Measurements from ENCODE around the gene RRAD. TPM values are rescaled to one million over a fixed set of nuclear protein-coding genes. Genes with fewer than 3 reads are reported as not detected.
"Not testable (repeated sequence)": the region's sequence is repeated elsewhere in the genome, so short reads cannot be mapped to it uniquely, and the experiment has no call there.

Gene RRAD
- total and polyA plus RNA-seq, 4 experiments from 2014 or later: 0.29 to 0.58 TPM; not detected in 2

DNA sequence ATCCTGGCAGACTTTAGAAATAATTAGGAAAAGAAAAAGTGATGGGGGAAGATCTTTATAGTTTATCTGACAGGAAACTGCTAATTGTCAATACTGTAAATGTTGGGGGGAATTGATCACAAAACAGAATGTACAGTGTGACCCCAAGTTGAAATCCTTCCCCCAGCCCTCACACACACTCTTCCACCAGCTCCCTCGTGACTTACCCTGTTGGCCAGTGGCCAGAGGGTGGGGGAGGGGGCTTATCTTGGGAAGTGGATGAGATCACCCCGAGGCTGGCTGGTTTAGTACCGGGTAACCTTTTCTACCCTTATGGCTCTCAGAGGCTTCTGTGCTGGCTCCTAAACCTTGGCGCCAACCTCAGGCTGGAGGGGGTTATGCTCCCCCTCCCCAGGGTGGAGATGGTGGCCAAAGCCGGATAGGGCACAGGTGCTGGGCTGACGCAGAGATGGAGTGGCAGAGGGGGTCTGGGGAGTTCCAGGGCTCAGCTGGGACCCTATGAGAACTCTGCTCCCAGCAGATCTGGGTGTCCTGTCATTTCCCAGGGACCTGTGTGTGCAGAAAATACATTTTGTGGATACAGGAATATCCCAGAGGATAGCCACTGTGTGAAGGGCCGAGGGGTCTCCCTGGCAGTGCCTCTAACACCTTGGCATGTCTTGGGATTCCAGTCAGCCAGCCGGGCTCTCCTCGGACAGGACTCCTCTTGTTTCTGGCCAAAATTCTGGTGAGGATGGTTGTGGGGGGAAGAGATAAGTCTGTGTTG is 25.2 kb downstream of the RRAD start:
- Histone ChIP-seq H3K9me3 (ENCODE audit: control insufficient read depth in 1 of 2, low read length in 2 of 2) (no peaks in the 10 kb centered on the region), H3K27me3 (ENCODE audit: insufficient read depth, low read length) (no peaks in the 10 kb centered on the region), H3K27ac (ENCODE audit: low read depth, low read length) (no peak overlapping the region), H3K4me3 (ENCODE audit: low read length in 2 of 2) (no peak overlapping the region), H3K36me3 (ENCODE audit: insufficient read depth, low read length) (no peaks in the 10 kb centered on the region), H3K4me1 (ENCODE audit: insufficient read depth, low read length) (no peaks in the 10 kb centered on the region)
- no peak for DNase-seq
- Mint-ChIP-seq H3K9me3 (no peaks in the 10 kb centered on the region), H3K4me1 (peaks cover 0 to 4% (median 2%) of the 10 kb centered on the region in 4 donors), H3K27ac (peak overlapping the region in 1 of 7 donors; percentile 23), H3K36me3 (no peaks in the 10 kb centered on the region), H3K4me3 (no peak overlapping the region), H3K27me3 (no peaks in the 10 kb centered on the region)
- ChIA-PET CTCF (ENCODE audit: partially characterized antibody) (no interaction called here), POLR2A (ENCODE audit: partially characterized antibody) (no interaction called here)
- intact Hi-C loops (cut with micrococcal nuclease): no loop called here

DNA sequence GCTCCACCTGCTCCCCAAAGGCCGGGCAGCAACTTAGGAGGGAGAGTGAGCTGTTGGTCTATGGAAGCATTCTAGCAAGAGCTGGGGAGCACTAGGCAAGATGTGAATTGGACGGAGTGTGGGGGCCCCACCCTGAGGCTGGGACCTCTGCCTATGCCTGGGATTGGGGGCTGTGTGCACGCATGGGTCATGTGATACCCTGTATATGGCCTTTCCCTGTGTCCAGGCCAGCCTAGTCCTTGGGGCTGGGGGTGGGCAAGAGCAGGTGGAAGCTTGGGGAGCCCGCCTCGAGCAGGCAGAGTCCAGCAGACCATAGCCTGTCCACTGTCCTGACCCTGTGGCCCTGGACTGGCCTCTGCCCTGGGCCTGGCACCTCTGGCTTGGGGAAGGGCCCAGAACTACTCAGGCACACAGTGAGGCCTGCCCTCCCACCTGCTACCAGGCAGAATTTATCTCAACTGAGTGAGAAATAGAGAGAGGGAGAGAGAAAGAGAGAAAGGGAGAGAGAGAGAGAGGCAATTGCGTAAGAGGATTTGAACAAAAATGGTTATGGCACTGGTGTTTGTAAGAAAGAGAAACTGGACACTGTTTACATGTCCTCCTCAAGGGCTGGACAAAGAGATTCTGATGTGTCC is 25.9 kb downstream of the RRAD start:
- POLR2A ChIA-PET (ENCODE audit: partially characterized antibody): no interaction called here
- intact Hi-C loops (cut with micrococcal nuclease): no loop called here
- H3K27ac Mint-ChIP-seq: peak overlapping the region in 1 of 7 donors; percentile 23
- peaks cover 0 to 5% (median 4%) of the 10 kb centered on the region in 4 donors for H3K4me1 Mint-ChIP-seq
- Histone ChIP-seq H3K9me3 (ENCODE audit: control insufficient read depth in 1 of 2, low read length in 2 of 2) (no peaks in the 10 kb centered on the region), H3K36me3 (ENCODE audit: insufficient read depth, low read length) (no peaks in the 10 kb centered on the region), H3K27ac (ENCODE audit: low read depth, low read length) (no peak overlapping the region), H3K27me3 (ENCODE audit: insufficient read depth, low read length) (no peaks in the 10 kb centered on the region), H3K4me3 (ENCODE audit: low read length in 2 of 2) (no peak overlapping the region), H3K4me1 (ENCODE audit: insufficient read depth, low read length) (no peaks in the 10 kb centered on the region)
- CTCF ChIA-PET (ENCODE audit: partially characterized antibody): no interaction called here
- no peaks in the 10 kb centered on the region for H3K36me3 Mint-ChIP-seq
- DNase-seq: no peak
- H3K4me3 Mint-ChIP-seq: no peak overlapping the region
- no peaks in the 10 kb centered on the region for H3K9me3 Mint-ChIP-seq
- H3K27me3 Mint-ChIP-seq: no peaks in the 10 kb centered on the region

DNA sequence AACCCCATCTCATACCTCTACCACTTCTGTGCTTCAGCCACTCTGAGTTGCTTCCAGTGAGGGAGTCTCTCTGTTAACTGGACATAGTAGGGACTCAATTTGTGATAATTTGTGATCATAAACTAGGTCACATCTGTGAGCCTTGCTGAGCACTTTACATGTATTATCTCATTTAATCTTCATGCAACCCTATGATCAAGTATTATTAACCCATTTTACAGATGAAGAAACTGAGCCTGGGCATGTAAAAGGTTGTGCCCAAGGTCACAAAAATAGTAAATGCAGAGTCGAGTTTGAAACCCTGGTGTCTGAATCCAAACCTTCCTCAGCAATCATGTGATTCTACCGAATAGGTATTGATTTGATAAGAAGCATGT is 26.4 kb downstream of the RRAD start:
- Histone ChIP-seq H3K27ac (ENCODE audit: low read depth, low read length) (no peak overlapping the region), H3K4me3 (ENCODE audit: low read length in 2 of 2) (no peak overlapping the region), H3K9me3 (ENCODE audit: control insufficient read depth in 1 of 2, low read length in 2 of 2) (no peaks in the 10 kb centered on the region), H3K27me3 (ENCODE audit: insufficient read depth, low read length) (no peaks in the 10 kb centered on the region), H3K4me1 (ENCODE audit: insufficient read depth, low read length) (no peaks in the 10 kb centered on the region), H3K36me3 (ENCODE audit: insufficient read depth, low read length) (no peaks in the 10 kb centered on the region)
- DNase-seq: no peak
- intact Hi-C loops (cut with micrococcal nuclease): no loop called here
- Mint-ChIP-seq H3K9me3 (no peaks in the 10 kb centered on the region), H3K36me3 (no peaks in the 10 kb centered on the region), H3K27ac (no peak overlapping the region), H3K4me1 (peaks cover 0 to 5% (median 4%) of the 10 kb centered on the region in 4 donors), H3K27me3 (no peaks in the 10 kb centered on the region), H3K4me3 (no peak overlapping the region)
- ChIA-PET POLR2A (ENCODE audit: partially characterized antibody) (no interaction called here), CTCF (ENCODE audit: partially characterized antibody) (no interaction called here)

DNA sequence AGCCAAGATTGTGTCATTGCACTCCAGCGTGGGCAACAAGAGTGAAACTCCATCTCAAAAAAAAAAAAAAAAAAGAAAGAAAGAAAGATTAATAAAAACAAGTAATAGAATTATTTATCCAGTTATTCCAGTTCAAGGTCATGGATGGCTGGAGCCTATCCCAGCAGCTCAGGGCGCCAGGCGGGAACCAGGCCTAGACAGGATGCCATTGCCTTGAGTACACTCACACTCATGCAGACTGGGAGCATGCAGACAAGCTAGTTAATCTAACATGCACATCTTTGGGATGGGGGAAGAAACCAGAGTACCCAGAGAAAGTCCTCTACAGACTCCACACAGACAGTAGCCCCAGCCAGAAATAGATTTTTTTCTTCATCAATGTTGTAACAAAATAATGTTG is 27.1 kb downstream of the RRAD start:
- no peak overlapping the region for H3K4me3 Mint-ChIP-seq
- H3K27me3 Mint-ChIP-seq: no peaks in the 10 kb centered on the region

DNA sequence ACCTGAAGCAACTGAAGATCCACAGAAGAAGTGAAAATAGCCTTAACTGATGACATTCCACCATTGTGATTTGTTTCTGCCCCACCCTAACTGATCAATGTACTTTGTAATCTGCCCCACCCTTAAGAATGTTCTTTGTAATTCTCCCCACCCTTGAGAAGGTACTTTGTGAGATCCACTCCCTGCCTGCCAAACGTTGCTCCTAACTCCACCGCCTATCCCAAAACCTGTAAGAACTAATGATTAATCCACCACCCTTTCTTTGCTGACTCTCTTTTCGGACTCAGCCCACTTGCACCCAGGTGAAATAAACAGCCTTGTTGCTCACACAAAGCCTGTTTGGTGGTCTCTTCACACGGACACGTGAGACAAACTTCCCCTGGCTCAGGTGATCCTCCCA is 28.7 kb downstream of the RRAD start:
- H3K27ac ChIP-seq (ENCODE audit: low read depth, low read length); H3K27ac Mint-ChIP-seq; H3K36me3 Mint-ChIP-seq; H3K9me3 ChIP-seq (ENCODE audit: control insufficient read depth in 1 of 2, low read length in 2 of 2); H3K4me1 ChIP-seq (ENCODE audit: insufficient read depth, low read length); DNase-seq; H3K9me3 Mint-ChIP-seq; H3K27me3 Mint-ChIP-seq; intact Hi-C loops (cut with micrococcal nuclease); H3K36me3 ChIP-seq (ENCODE audit: insufficient read depth, low read length); H3K4me3 ChIP-seq (ENCODE audit: low read length in 2 of 2); H3K27me3 ChIP-seq (ENCODE audit: insufficient read depth, low read length); POLR2A ChIA-PET (ENCODE audit: partially characterized antibody): not testable (repeated sequence)
- H3K4me3 Mint-ChIP-seq: peak overlapping the region in 1 of 8 donors; percentile 11
- CTCF ChIA-PET (ENCODE audit: partially characterized antibody): interaction anchor here (2.1 kb wide), 1 partner anchor 14 kb away, joined by 6 read pairs; no protein-coding TSS in a partner anchor
- peaks cover 3 to 12% (median 9%) of the 10 kb centered on the region in 4 donors for H3K4me1 Mint-ChIP-seq

More for the DNA sequence above, 27.1 kb downstream of the RRAD start:
- Histone ChIP-seq H3K4me3 (ENCODE audit: low read length in 2 of 2) (no peak overlapping the region), H3K36me3 (ENCODE audit: insufficient read depth, low read length) (no peaks in the 10 kb centered on the region), H3K27ac (ENCODE audit: low read depth, low read length) (no peak overlapping the region), H3K4me1 (ENCODE audit: insufficient read depth, low read length) (peaks cover under 1% of the 10 kb centered on the region), H3K9me3 (ENCODE audit: control insufficient read depth in 1 of 2, low read length in 2 of 2) (no peaks in the 10 kb centered on the region), H3K27me3 (ENCODE audit: insufficient read depth, low read length) (no peaks in the 10 kb centered on the region)
- H3K9me3 Mint-ChIP-seq: no peaks in the 10 kb centered on the region
- H3K4me1 Mint-ChIP-seq: peaks cover under 1 to 6% (median 5%) of the 10 kb centered on the region in 4 donors
- intact Hi-C loops (cut with micrococcal nuclease): no loop called here
- ChIA-PET POLR2A (ENCODE audit: partially characterized antibody) (no interaction called here), CTCF (ENCODE audit: partially characterized antibody) (no interaction called here)
- no peaks in the 10 kb centered on the region for H3K36me3 Mint-ChIP-seq
- DNase-seq: no peak
- peak overlapping the region in 1 of 7 donors; percentile 62 for H3K27ac Mint-ChIP-seq

DNA sequence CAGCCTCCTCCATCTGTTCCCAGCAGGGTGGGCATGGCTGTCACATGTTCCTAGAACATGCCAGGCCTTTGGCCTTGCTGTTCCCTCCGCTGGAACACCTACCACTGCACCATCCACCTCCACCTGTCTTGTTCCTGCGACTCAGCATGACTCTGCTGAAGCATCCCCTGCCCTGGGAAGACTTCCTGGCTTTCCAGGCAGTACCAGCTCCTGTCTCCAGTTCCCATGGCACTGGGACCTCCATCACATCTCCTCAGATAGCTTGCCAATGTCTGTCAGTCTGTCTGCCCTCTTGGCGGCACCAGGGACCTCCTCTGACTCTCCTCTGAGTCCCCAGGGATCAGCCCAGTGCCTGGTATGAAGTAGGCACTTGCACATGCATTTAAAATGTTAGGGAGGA is 29.3 kb downstream of the RRAD start:
- peak overlapping the region in 1 of 7 donors; percentile 38 for H3K27ac Mint-ChIP-seq
- POLR2A ChIA-PET (ENCODE audit: partially characterized antibody): no interaction called here

DNA sequence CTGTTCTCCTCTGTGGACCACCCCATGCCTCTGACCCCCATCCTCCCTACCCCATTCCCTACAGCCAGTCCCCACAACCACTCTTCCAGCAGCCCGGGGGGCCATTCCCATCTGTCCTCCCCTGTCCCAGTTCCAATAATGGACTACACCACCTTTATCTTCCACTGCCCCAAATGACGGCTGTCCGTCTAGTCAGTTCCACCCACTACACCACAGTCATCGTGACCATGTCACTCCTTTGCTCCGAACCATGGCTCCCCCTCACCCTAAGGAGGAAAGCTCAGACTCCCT is 29.7 kb downstream of the RRAD start:
- intact Hi-C loops (cut with micrococcal nuclease): loop anchor here (2.0 kb wide), 1 partner anchor 59 kb away; no protein-coding TSS in a partner anchor
- Histone ChIP-seq H3K4me1 (ENCODE audit: insufficient read depth, low read length) (peaks cover 3% of the 10 kb centered on the region), H3K27me3 (ENCODE audit: insufficient read depth, low read length) (no peaks in the 10 kb centered on the region), H3K36me3 (ENCODE audit: insufficient read depth, low read length) (no peaks in the 10 kb centered on the region), H3K9me3 (ENCODE audit: control insufficient read depth in 1 of 2, low read length in 2 of 2) (no peaks in the 10 kb centered on the region), H3K4me3 (ENCODE audit: low read length in 2 of 2) (no peak overlapping the region), H3K27ac (ENCODE audit: low read depth, low read length) (no peak overlapping the region)
- H3K27me3 Mint-ChIP-seq: no peaks in the 10 kb centered on the region
- ChIA-PET CTCF (ENCODE audit: partially characterized antibody) (interaction anchor here (0.7 to 2.1 kb wide), 10 partner anchors 10 to 65 kb away, joined by 3 to 10 read pairs (median 3); partner anchors contain the start of genes NAE1 and PDP2), POLR2A (ENCODE audit: partially characterized antibody) (interaction anchor here (0.8 kb wide), 1 partner anchor 15 kb away, joined by 3 read pairs; the partner anchor contains the start of gene PDP2)
- peaks cover 3 to 12% (median 9%) of the 10 kb centered on the region in 4 donors for H3K4me1 Mint-ChIP-seq
- no peak overlapping the region for H3K4me3 Mint-ChIP-seq
- H3K36me3 Mint-ChIP-seq: peaks cover 0 to 4% of the 10 kb centered on the region in 2 donors
- H3K9me3 Mint-ChIP-seq: no peaks in the 10 kb centered on the region
- DNase-seq: no peak
- peak overlapping the region in 2 of 7 donors; percentile 17 to 46 for H3K27ac Mint-ChIP-seq

More for the DNA sequence above, 29.3 kb downstream of the RRAD start:
- peaks cover 3% of the 10 kb centered on the region for H3K4me1 ChIP-seq (ENCODE audit: insufficient read depth, low read length)
- CTCF ChIA-PET (ENCODE audit: partially characterized antibody): interaction anchor here (0.8 to 2.1 kb wide), 4 partner anchors 11 to 48 kb away, joined by 3 to 6 read pairs (median 3); no protein-coding TSS in a partner anchor
- no peak overlapping the region for H3K27ac ChIP-seq (ENCODE audit: low read depth, low read length)
- Mint-ChIP-seq H3K36me3 (peaks cover 0 to 3% of the 10 kb centered on the region in 2 donors), H3K4me3 (no peak overlapping the region), H3K9me3 (no peaks in the 10 kb centered on the region), H3K27me3 (no peaks in the 10 kb centered on the region), H3K4me1 (peaks cover 3 to 12% (median 9%) of the 10 kb centered on the region in 4 donors)
- intact Hi-C loops (cut with micrococcal nuclease): loop anchor here (2.0 kb wide), 1 partner anchor 59 kb away; no protein-coding TSS in a partner anchor
- DNase-seq: no peak
- H3K9me3 ChIP-seq (ENCODE audit: control insufficient read depth in 1 of 2, low read length in 2 of 2): no peaks in the 10 kb centered on the region
- H3K27me3 ChIP-seq (ENCODE audit: insufficient read depth, low read length): no peaks in the 10 kb centered on the region
- H3K4me3 ChIP-seq (ENCODE audit: low read length in 2 of 2): no peak overlapping the region
- H3K36me3 ChIP-seq (ENCODE audit: insufficient read depth, low read length): no peaks in the 10 kb centered on the region

Data from CD4-positive, alpha-beta memory T cell (primary cell).